GM12873 (cell line): ENCODE data around the gene OR5K2.

Experiments used
- TF ChIP-seq, protein P1 (sequence below): IDR thresholded peaks from 2 replicates; pipeline ENCODE4 v1.5.1; 2012; ENCODE audit warnings: low read depth, mild to moderate bottlenecking, moderate library complexity, low read length, control low read depth; ENCODE audit not compliant: insufficient read depth; ENCODE audit errors: missing control alignments

Gene OR5K2

GRCh38 chr3:98497381-98497780 is at the start of gene OR5K2:
Gene OR5K2, plus strand, starts transcription at chr3:98497681. Its CDS starts 0 bp downstream, at chr3:98497681.
- TF ChIP-seq, protein P1, sequence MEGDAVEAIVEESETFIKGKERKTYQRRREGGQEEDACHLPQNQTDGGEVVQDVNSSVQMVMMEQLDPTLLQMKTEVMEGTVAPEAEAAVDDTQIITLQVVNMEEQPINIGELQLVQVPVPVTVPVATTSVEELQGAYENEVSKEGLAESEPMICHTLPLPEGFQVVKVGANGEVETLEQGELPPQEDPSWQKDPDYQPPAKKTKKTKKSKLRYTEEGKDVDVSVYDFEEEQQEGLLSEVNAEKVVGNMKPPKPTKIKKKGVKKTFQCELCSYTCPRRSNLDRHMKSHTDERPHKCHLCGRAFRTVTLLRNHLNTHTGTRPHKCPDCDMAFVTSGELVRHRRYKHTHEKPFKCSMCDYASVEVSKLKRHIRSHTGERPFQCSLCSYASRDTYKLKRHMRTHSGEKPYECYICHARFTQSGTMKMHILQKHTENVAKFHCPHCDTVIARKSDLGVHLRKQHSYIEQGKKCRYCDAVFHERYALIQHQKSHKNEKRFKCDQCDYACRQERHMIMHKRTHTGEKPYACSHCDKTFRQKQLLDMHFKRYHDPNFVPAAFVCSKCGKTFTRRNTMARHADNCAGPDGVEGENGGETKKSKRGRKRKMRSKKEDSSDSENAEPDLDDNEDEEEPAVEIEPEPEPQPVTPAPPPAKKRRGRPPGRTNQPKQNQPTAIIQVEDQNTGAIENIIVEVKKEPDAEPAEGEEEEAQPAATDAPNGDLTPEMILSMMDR: no peak

DNA sequence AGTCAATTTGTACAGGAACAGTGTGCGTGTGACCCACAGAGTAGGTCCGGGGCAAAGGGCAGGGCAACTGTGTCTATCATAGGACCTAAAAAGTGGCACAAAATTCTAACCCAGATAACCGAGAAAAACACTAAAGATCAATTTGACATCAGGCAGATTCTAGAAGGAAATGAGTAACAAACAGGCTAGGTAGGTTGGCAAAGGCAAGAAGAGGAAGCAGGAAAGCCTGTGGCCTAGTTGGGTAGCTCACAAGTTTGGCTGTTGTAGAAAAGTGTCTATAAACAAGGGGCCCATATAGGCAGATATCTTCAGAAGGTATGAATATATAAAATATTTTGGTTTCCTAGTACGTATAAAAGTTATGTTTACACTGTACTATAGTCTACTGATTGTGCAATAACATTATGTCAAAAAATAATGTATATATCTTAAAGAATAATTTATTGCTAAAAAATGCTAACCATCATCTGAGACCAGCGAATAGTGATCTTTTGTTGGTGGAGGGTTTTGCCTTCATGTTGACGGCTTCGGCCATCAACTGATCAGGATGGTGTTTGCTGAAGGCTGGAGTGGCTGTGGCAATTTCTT is 47.8 kb upstream of the OR5K2 start:
- TF ChIP-seq, protein P1: no peak

GRCh38 chr3:98450372-98450771 is 47.1 kb upstream of the OR5K2 start:
- TF ChIP-seq, protein P1: no peak

GRCh38 chr3:98453827-98454226 is 43.7 kb upstream of the OR5K2 start:
- TF ChIP-seq, protein P1: no peak

DNA sequence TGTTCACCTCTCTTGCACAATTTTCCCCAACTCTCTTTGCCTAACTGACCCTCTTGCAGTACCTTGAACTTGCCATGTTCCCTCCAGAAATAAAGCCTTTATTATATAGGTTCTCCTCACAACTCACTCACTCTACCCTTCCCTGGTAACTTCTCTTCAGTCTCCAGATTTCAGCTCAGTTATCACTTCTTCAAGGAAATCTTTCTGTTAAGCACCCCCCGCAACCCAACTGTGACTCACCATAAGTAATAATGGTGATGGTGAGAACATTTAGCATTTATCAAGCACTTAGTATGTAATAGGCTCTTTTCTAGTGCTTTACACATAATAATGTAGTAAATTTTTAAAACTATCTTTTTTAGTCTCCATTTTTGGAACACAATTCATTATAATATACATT is 42.6 kb upstream of the OR5K2 start:
- TF ChIP-seq, protein P1: no peak

DNA sequence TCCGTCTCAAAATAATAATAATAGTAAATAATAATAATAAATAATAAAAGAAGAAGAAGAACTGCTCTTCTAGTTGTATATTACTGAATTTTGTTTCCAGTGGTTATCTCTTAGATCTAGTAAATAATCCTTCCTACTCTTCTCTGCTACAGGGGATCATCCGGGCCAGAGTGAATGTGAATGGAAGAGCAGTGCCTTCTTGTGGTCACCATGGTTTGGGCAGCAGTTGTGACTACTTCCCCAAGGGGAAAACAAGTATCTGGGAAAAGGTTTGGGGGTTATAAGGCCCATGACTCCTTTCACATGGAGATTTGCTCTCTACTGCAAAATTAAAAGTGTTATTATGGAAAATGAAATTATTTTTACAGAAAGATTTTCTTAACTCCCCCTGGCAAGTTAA is 39.9 kb upstream of the OR5K2 start:
- TF ChIP-seq, protein P1: no peak

GRCh38 chr3:98460220-98460619 is 37.3 kb upstream of the OR5K2 start:
- TF ChIP-seq, protein P1: no peak
